ENCODE data around the gene TP53TG3E.
"Not testable (repeated sequence)": the region's sequence is repeated elsewhere in the genome, so short reads cannot be mapped to it uniquely, and the experiment has no call there.

The TP53TG3E gene
- total RNA-seq, result 0 reads per million in 2 donors

GRCh38 chr16:33304006-33304405 lies at the start of gene TP53TG3E:
TP53TG3E (plus strand) TSS chr16:33304306; CDS start chr16:33304374, 68 bp downstream.
- DNase-seq, result not testable (repeated sequence)

- DNase-seq, result not testable (repeated sequence)
Measured at GRCh38 chr16:33336226-33337012, 32.3 kb downstream of the TP53TG3E start.

- DNase-seq, result not testable (repeated sequence)
Measured at GRCh38 chr16:33337627-33338542, 33.8 kb downstream of the TP53TG3E start.

- not testable (repeated sequence) for DNase-seq
Measured at GRCh38 chr16:33338543-33338951, 34.4 kb downstream of the TP53TG3E start.

GRCh38 chr16:33339093-33340061 lies 35.3 kb downstream of the TP53TG3E start:
- DNase-seq, result not testable (repeated sequence)

Measured in T-helper 9 cell (primary cell).